ENCODE data around the gene MYO15A.
"Not testable (repeated sequence)": the region's sequence is repeated elsewhere in the genome, so short reads cannot be mapped to it uniquely, and the experiment has no call there.

MYO15A gene

DNA sequence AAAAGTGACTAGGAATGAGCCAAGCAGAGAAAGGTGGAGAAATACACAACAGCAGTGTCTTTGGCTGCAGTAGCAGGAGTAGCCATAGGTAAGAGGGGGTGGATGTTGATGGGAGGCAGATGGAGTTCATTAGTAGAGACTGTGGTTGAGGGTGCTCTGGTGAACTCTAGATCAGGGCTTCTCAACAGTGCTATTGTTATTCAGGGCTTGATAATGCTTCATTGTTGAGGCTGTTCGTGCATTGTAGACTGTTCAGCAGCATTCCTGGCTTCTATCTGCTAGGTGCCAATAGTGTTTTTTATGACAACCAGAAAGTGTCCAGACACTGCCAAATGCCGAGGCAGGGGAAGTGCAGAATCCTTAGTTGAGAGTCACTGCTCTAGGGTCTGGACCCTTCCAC, 78.7 kb downstream of the MYO15A start:
- no peak for DNase-seq

DNA sequence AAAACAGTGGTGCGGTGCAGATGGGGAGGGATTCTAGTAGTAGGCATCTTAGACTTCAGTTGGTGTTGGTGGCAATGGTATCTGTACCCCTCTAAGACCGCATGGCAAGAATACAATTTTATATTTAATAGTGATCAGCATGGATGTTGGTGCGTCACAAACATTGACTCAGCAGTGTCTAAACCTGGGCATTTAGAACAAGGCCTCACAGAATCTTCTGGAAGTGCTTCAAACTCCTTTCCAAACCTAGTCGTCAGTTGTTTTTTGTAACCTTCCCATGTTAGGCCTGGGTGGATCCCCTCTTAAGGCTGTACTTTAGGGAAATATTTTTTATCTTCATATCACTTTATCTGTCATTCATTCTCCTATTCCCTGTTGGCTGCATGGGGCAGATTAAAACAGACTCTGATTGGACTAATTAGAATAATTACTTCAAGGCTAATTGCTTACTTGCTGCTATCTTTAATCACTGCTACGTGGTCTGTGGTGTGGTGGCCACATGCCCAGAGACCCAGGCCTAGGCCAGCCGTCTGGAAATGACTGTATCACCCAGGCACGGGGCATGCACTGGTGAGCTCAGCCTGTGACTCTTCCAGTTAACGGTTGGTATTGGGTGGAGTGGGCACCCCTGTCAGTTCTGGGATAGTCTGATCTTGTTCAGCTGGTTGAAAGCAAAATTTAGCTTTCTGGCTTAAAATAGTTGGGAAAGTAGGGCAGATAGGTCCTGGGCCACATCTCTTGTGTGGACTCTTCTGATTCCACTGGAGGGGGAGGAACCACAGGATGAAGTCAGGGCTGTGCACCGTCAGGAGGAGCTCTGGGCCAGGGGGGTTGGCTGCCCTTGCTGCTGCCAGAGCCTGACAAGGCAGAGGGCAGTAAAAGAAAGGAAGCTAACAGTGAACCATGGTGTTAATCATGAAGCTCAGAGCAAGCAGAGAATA, 79.5 kb downstream of the MYO15A start:
- peak; percentile 30 for DNase-seq

GRCh38 chr17:18190628-18191235, 82.2 kb downstream of the MYO15A start:
- DNase-seq = no peak

DNA sequence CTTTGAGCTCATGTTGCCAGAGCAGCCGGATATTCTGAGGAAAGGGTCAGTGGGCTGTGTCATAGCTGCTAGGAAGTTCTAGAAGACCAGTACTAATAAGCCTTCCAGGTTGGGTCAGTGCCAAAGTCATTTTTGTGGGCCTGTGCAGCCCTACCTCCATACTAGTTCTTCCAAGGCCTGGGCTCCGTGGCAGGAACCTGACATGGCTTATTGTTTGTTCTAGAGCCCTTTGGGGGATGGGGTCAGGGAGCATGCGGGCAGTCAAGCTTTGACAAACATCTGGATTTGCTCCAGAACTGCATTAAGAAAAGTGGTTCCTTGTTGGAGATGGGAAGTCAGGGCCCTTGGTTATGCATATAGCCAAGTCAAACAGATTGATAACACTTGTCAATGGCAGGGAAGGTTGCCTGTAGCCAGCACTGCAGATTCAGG, 82.7 kb downstream of the MYO15A start:
- DNase-seq = no peak

DNA sequence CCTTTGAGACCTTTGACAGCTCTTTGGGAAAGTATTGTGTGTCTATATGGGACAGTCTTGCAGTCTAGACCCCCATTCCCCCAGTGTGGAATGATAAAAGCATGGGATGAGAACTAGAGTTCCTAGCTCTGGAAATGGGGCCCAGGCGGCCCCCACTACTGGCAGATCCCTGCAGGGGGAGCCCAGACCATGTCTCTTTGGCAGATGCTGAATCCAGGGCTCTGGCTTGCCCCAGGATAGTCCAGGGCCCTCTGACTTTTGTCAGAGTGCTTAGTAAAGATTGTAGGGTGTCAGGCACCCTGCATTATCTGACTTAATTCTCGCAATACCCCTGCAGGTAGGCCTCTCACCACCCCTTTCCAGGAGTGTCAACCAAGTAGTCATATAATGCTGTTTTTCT, 83.4 kb downstream of the MYO15A start:
- no peak for DNase-seq

GRCh38 chr17:18194394-18194793, 85.8 kb downstream of the MYO15A start:
- no peak for DNase-seq

GRCh38 chr17:18194804-18195203, 86.2 kb downstream of the MYO15A start:
- DNase-seq = no peak

DNA sequence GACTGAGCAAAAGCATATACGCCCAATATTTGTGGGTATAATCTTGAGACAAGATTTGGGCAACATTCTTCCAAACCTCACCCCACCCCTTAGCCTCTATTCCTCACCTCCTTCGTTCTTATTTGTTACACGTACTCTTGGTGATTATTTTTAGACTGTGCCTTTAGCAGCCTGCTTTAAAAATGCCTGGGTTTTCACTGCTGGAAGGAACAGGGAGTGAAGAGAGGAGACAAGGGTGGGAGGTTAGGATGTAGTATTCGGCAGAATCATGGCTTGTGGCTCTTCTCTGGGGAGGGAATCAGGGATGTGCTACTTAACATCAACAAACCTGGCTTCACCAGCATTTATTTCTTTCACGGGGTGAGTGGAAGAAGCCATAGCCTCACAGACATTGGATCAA, 86.7 kb downstream of the MYO15A start:
- DNase-seq = no peak

DNA sequence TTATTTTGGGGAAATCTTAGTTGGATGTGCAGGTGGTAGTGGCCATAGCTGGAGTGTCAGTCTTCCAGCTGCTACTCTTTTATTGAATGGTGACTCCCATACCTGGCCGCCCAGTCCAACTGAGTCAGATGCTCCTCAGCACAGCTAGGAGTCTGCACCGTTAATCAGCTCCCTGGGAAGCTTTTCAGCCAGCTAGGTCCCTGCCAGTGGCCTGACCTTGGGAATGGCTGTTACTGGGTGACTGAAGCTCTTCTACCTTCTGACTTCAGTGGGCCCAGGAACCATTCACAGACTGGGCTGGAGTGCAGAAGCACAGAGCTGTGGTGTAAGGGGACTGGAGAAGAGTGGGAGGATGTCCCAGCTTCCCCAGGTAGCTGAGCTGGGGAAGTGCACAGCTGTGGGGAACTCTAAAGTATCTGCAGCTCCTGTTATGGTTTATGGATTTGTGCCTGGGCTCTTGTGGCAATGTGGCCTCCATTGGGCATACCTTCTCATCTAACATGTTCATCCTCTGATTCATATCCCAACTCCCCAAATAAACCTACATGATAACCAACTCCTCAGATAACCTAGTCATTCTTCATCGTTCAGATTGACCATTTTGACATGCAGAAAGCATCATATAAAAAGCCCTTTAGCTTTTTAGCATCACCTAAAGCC, 89.1 kb downstream of the MYO15A start:
- DNase-seq = no peak

GRCh38 chr17:18198530-18198929, 90.0 kb downstream of the MYO15A start:
- DNase-seq = no peak

DNA sequence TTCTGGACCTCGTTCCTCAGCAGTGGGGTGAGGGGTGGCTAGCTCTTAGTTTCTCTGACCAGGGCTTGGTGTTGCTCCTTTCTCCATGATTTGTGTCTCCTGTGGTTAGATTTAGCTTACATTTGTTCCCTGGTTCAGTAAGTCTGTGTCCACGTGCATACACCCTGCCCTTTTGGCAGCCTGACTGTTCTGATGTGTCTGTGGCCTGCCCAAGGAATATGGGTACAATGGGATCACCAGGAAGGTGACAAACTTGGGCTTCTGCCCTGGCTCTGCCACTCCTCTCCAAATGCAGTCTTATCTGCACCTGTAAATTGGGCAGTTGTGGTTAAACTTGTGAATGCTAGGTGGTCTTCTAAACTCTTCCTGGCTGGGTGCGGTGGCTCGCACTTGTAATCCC, 92.6 kb downstream of the MYO15A start:
- no peak for DNase-seq

- DNase-seq = no peak
Observed at GRCh38 chr17:18203308-18203707, 94.8 kb downstream of the MYO15A start.

GRCh38 chr17:18205861-18206260, 97.3 kb downstream of the MYO15A start:
- no peak for DNase-seq

DNA sequence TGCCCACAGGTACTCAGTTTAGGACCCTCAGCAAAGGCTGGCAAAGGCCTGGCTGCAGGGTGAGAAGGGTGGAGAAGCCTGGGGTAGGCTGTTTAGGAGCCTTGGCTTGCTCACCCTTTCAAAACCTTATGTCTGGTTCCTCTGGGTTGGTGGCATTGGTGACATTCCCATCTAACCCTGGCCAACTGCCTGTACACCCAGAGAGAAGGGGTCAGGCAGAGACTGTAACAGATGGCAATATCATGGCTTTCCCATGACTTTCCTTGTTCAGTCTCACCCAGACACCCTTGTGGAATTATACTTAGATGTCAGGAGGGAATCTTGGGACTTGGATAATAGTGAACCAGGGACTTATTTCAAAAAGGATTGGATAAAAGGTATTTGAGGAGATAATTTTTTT, 98.4 kb downstream of the MYO15A start:
- DNase-seq = no peak

DNA sequence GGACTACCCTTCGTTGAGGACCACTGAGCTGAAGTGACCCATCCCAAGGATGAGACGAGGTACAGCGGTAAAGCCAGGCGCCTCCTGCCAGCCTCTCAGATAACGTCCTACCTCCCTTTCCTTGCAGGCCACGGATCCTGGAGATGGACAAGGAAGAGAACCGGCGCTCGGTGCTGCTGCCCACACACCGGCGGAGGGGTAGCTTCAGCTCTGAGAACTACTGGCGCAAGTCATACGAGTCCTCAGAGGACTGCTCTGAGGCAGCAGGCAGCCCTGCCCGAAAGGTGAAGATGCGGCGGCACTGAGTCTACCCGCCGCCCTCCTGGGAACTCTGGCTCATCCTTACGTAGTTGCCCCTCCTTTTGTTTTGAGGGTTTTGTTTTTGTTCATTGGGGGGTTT, 99.5 kb downstream of the MYO15A start:
- DNase-seq = no peak

DNA sequence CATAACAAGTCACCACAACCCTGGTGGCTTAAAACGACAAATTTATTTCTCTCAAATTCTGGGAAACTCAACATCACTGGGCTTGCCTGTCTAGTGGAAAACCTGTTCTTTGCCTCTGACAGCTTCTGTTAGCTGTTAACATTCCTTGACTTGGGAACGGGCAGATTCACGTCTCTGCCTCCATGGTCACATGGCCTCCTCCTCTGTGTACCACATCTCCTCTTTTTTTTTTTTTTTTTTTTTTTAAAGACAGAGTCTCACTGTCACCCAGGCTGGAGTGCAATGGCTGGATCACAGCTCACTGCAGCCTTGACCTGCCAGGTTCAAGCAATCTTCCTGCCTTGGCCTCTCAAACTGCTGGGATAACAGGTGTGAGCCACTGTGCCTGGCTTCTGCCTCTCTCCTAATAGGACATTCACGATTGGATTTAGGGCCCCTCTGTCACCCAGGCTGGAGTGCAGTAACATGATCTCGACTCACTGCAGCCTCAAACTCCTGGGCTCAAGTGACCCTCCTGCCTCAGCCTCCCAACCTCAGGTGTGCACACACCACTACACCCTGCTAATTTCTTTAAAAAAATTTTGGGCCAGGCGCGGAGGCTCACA, 105.2 kb downstream of the MYO15A start:
- DNase-seq = no peak

DNA sequence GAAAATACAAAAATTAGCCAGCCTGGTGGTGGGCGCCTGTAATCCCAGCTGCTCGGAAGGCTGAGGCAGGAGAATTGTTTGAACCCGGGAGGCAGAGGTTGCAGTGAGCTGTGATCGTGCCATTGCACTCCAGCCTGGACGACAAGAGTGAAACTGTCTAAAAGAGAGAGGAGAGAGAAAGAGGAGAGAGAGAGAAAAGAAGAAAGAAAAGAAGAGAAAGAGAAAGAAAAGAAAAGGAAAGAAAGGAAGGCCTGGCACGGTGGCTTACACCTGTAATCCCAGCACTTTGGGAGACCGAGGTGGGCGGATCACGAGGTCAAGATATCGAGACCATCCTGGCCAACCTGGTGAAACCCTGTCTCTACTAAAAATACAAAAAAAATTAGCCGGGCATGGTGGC, 108.3 kb downstream of the MYO15A start:
- DNase-seq = not testable (repeated sequence)

GRCh38 chr17:18217412-18218015, 109.0 kb downstream of the MYO15A start:
- peak; percentile 51 for DNase-seq

DNA sequence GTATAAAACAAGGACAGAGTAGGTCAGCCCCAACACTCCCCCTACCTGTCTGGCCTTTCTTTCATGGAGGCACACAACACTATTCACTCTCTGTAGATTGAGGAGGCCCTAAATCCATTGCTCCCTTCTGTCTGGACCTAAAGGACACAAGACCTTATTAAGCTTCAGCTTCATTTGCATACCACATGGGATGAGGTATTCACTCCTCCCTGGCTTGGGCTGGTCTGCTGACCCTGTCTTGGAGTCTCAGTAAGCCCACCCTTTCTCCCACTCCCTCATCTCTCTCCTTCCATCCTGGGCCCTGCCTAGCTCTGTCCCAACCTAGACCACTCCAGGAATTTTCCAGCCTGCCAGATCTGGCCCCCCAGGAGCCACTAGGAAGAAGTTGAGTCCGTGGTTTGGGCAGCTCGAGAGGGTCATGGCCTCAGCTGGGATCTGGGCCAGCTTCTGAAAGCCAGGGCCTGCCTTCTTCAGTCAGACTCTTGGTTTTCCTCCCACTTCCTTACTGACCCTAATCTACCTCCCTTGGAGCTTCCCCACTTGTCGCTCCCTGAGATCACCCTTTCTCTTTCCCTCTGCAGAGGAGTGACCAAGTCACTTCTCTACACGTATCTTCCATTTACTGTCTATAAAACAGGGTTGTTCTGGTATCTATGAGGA, 110.3 kb downstream of the MYO15A start:
- no peak for DNase-seq

- no peak for DNase-seq
Observed at GRCh38 chr17:18224053-18224386, 115.5 kb downstream of the MYO15A start.

- DNase-seq = peak; percentile 59
Observed at GRCh38 chr17:18224387-18225120, 116.0 kb downstream of the MYO15A start.

DNA sequence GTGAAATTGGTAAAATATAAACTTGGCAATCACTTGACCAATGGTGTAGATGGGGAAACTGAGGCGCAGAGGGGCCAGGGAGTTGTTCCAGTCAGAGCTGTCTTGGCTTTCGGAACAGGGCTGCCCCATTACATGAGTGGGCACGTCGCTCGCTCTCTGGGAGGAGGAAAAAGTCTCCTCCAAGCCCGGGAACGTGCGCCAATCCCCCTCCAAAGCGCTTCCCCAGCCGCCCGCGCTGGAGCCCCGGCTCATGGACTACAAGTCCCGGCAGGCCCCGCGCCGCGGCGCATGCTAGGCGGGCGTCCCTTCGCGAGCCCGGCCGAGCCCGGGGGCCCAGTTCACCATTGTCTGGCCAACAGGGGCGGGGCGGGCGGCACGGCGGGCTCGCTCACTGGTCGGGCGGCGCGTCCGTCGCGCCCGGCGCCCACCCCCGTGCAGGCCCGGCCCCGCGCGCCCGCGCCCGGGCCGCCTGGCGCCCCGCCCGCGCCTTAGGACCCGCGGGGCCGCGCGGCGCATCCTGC, 116.6 kb downstream of the MYO15A start, which contains the start of gene LLGL1:
TSS of gene LLGL1 (plus strand) at position 515 of the 521 bp plus-strand sequence. CDS start 48 bp downstream, outside the sequence.
- DNase-seq = peak; percentile 97

Data from fibroblast of skin of right biceps (primary cell).